H1 (cell line): ENCODE measurements around the gene LRRC15. TPM values are rescaled to one million over a fixed set of nuclear protein-coding genes. Genes with fewer than 3 reads are reported as not detected.

ENCODE experiments used
- CTCF ChIA-PET: fragments of 300-600 bp; sonication (Branson Sonifier 250); formaldehyde crosslinking; loops from one replicate; lab custom pipeline; 2021; ENCODE audit not compliant: partially characterized antibody; lab: Charles Lee
- POLR2A ChIA-PET: fragments of 300-600 bp; sonication (Branson Sonifier 250); formaldehyde crosslinking; loops from one replicate; lab custom pipeline; 2021; ENCODE audit warnings: inconsistent platforms; ENCODE audit not compliant: partially characterized antibody; lab: Charles Lee
- DNase-seq, 2 experiments: peaks; one replicate each; pipeline versions ENCODE4 v3.0.0 to v3.0.0-alpha.2; 2010 to 2022; ENCODE audit warnings: low spot score in 2 of 2, low read depth in 1 of 2, mixed read lengths in 1 of 2
- FAIRE-seq: peaks from 2 replicates; lab custom pipeline; 2011; peaks lifted over from hg19 to GRCh38; lab: Jason Lieb, UNC
- H2AFZ ChIP-seq: 2 replicates; pipeline ENCODE4 v1.8.1; 2012; ENCODE audit warnings: low read length, inconsistent platforms
- H2AK5ac ChIP-seq: 2 replicates; pipeline ENCODE4 v1.6.1; 2013; ENCODE audit warnings: low read depth, low read length
- H2BK120ac ChIP-seq: replicated peaks from 2 replicates; pipeline ENCODE3; 2013; ENCODE audit warnings: low read depth, low read length, inconsistent platforms
- H2BK12ac ChIP-seq: 2 replicates; pipeline ENCODE4 v1.6.1; 2013; ENCODE audit warnings: low read depth, low read length
- H2BK15ac ChIP-seq: 2 replicates; pipeline ENCODE4 v1.6.1; 2013; ENCODE audit warnings: low read length
- H2BK20ac ChIP-seq: 2 replicates; pipeline ENCODE4 v1.6.1; 2013; ENCODE audit warnings: low read length
- H2BK5ac ChIP-seq: 2 replicates; pipeline ENCODE4 v1.6.1; 2013; ENCODE audit warnings: low read depth, low read length
- H3K14ac ChIP-seq: 2 replicates; pipeline ENCODE4 v1.6.1; 2013; ENCODE audit warnings: inconsistent platforms; ENCODE audit not compliant: insufficient read length
- H3K18ac ChIP-seq: 2 replicates; pipeline ENCODE4 v1.6.1; 2013; ENCODE audit warnings: low read length; ENCODE audit errors: extremely low read depth
- H3K23ac ChIP-seq: 2 replicates; pipeline ENCODE4 v1.6.1; 2013; ENCODE audit warnings: inconsistent platforms; ENCODE audit not compliant: insufficient read length
- H3K23me2 ChIP-seq: 2 replicates; pipeline ENCODE4 v1.6.1; 2013; ENCODE audit warnings: low read depth, low read length
- H3K27ac ChIP-seq: 2 replicates; pipeline ENCODE4 v1.6.1; 2011; ENCODE audit warnings: low read depth, low read length, inconsistent platforms
- H3K27me3 ChIP-seq, 4 experiments: replicated peaks in 1 of 4; 1 replicate in 1 of 4; 2 replicates in 3 of 4; pipeline versions ENCODE4 v1.6.1 to v1.8.1; 2011 to 2013; ENCODE audit warnings: low read length in 3 of 4, mild to moderate bottlenecking in 3 of 4, inconsistent platforms in 2 of 4, mixed read lengths in 2 of 4, moderate library complexity in 1 of 4; ENCODE audit not compliant: control insufficient read depth in 3 of 4, insufficient read depth in 3 of 4; ENCODE audit errors: extremely low read depth in 1 of 4
- H3K36me3 ChIP-seq, 4 experiments: 2 replicates each; pipeline versions ENCODE4 v1.6.1 to v1.8.1; 2011 to 2013; ENCODE audit warnings: mild to moderate bottlenecking in 4 of 4, low read length in 3 of 4, moderate library complexity in 2 of 4, control low read depth in 1 of 4, inconsistent platforms in 1 of 4; ENCODE audit not compliant: insufficient read depth in 4 of 4, control insufficient read depth in 2 of 4
- H3K4ac ChIP-seq: replicated peaks from 2 replicates; pipeline ENCODE3; 2013; ENCODE audit warnings: low read length, low read depth, mixed read lengths, inconsistent platforms; ENCODE audit not compliant: insufficient read length
- H3K4me1 ChIP-seq, 4 experiments: replicated peaks in 1 of 4; 1 replicate in 1 of 4; 2 replicates in 3 of 4; pipeline versions ENCODE4 v1.6.1 to v1.8.1; 2011 to 2013; ENCODE audit warnings: low read length in 3 of 4, inconsistent platforms in 2 of 4, mixed read lengths in 1 of 4; ENCODE audit not compliant: insufficient read depth in 4 of 4, control insufficient read depth in 3 of 4
- H3K4me2 ChIP-seq, 2 experiments: 2 replicates each; pipeline versions ENCODE4 v1.6.1 to v1.8.1; 2011 to 2013; ENCODE audit warnings: low read depth in 2 of 2, low read length in 2 of 2, control low read depth in 1 of 2, inconsistent platforms in 1 of 2, mild to moderate bottlenecking in 1 of 2; ENCODE audit not compliant: insufficient read depth in 1 of 2
- H3K4me3 ChIP-seq, 4 experiments: fragments of 200-600, 300-600 bp in 1 of 4; sonication (generic), shearing (Covaris generic), sonication (Bioruptor Twin) in 1 of 4; 2 replicates each; pipeline versions ENCODE4 v1.5.1 to v1.8.1; 2011 to 2016; ENCODE audit warnings: low read length in 4 of 4, low read depth in 3 of 4, control low read depth in 2 of 4, inconsistent platforms in 2 of 4, mild to moderate bottlenecking in 2 of 4, mixed read lengths in 1 of 4, moderate library complexity in 1 of 4; ENCODE audit not compliant: insufficient read depth in 2 of 4; ENCODE audit errors: extremely low read depth in 1 of 4
- H3K56ac ChIP-seq: replicated peaks from 2 replicates; pipeline ENCODE3; 2013; ENCODE audit warnings: low read depth, mild to moderate bottlenecking, mixed read lengths, low read length, inconsistent platforms; ENCODE audit not compliant: insufficient read length
- H3K79me1 ChIP-seq: 2 replicates; pipeline ENCODE4 v1.6.1; 2013; ENCODE audit warnings: low read depth, low read length, control low read depth
- H3K79me2 ChIP-seq, 2 experiments: 2 replicates each; pipeline versions ENCODE4 v1.6.1 to v1.8.1; 2012 to 2013; ENCODE audit warnings: low read length in 2 of 2, mild to moderate bottlenecking in 2 of 2, inconsistent platforms in 1 of 2; ENCODE audit not compliant: insufficient read depth in 2 of 2, control insufficient read depth in 1 of 2
- H3K9ac ChIP-seq, 4 experiments: replicated peaks in 1 of 4; 1 replicate in 1 of 4; 2 replicates in 3 of 4; pipeline versions ENCODE4 v1.6.1 to v1.8.1; 2011 to 2013; ENCODE audit warnings: low read depth in 3 of 4, low read length in 3 of 4, control low read depth in 2 of 4, mild to moderate bottlenecking in 2 of 4, moderate library complexity in 2 of 4, inconsistent platforms in 1 of 4; ENCODE audit errors: extremely low read depth in 1 of 4
- H3K9me3 ChIP-seq, 2 experiments: 2 replicates each; pipeline versions ENCODE4 v1.6.1 to v1.8.1; 2012 to 2013; ENCODE audit warnings: mild to moderate bottlenecking in 2 of 2, moderate library complexity in 2 of 2, control low read depth in 1 of 2, inconsistent platforms in 1 of 2, low read depth in 1 of 2, low read length in 1 of 2, mixed read lengths in 1 of 2; ENCODE audit not compliant: insufficient read depth in 2 of 2
- H4K20me1 ChIP-seq, 2 experiments: replicated peaks in 1 of 2; 2 replicates each; pipeline versions ENCODE3 to v1.8.1; 2011 to 2013; ENCODE audit warnings: inconsistent platforms in 2 of 2, low read length in 2 of 2, mild to moderate bottlenecking in 1 of 2; ENCODE audit not compliant: insufficient read depth in 2 of 2, control insufficient read depth in 1 of 2
- H4K5ac ChIP-seq: 2 replicates; pipeline ENCODE4 v1.6.1; 2013; ENCODE audit warnings: low read length, low read depth, mixed read lengths, inconsistent platforms; ENCODE audit not compliant: insufficient read length
- H4K8ac ChIP-seq: 2 replicates; pipeline ENCODE4 v1.8.0; 2013; ENCODE audit warnings: mild to moderate bottlenecking, moderate library complexity, low read length, inconsistent platforms; ENCODE audit not compliant: insufficient read depth; ENCODE audit errors: extremely low read depth
- H4K91ac ChIP-seq: replicated peaks from 2 replicates; pipeline ENCODE3; 2013; ENCODE audit warnings: low read length, mixed read lengths, inconsistent platforms; ENCODE audit not compliant: insufficient read length
- ATF2 ChIP-seq: IDR thresholded peaks from 2 replicates; pipeline ENCODE4 v1.6.1; 2012; ENCODE audit warnings: low read length, inconsistent platforms
- CBX5 ChIP-seq: fragments of 300-800, 300-1000 bp; sonication (generic); IDR thresholded peaks from 2 replicates; pipeline ENCODE4 v1.7.1; 2016; ENCODE audit warnings: antibody characterized with exemption, low read length, low read depth
- CBX8 ChIP-seq: fragments of 300-800, 300-1000 bp; sonication (generic); IDR thresholded peaks from 2 replicates; pipeline ENCODE4 v1.7.1; 2016; ENCODE audit warnings: low read depth, low read length, borderline replicate concordance
- CEBPB ChIP-seq: IDR thresholded peaks from 2 replicates; pipeline ENCODE4 v1.6.1; 2012; ENCODE audit warnings: low read depth, low read length
- CTBP2 ChIP-seq: IDR thresholded peaks from 2 replicates; pipeline ENCODE4 v1.7.0; 2011; ENCODE audit warnings: borderline replicate concordance, mild to moderate bottlenecking, moderate library complexity, mixed read lengths, low read length; ENCODE audit not compliant: insufficient read depth, insufficient read length
- EGR1 ChIP-seq: IDR thresholded peaks from 2 replicates; pipeline ENCODE4 v1.6.1; 2011; ENCODE audit warnings: low read depth, low read length, borderline replicate concordance
- FOSL1 ChIP-seq: IDR thresholded peaks from 2 replicates; pipeline ENCODE4 v1.6.1; 2011; ENCODE audit warnings: mild to moderate bottlenecking, low read depth, low read length, moderate library complexity; ENCODE audit not compliant: insufficient read depth
- RFX5 ChIP-seq: IDR thresholded peaks from 2 replicates; pipeline ENCODE4 v1.6.1; 2011; ENCODE audit warnings: low read depth, low read length, improper control_type of control experiment, borderline replicate concordance
- RNF2 ChIP-seq: fragments of 200-900, 300-1000 bp; sonication (generic); IDR thresholded peaks from 2 replicates; pipeline ENCODE4 v1.7.1; 2016; ENCODE audit warnings: borderline replicate concordance, low read depth, mild to moderate bottlenecking, antibody characterized with exemption, low read length; ENCODE audit not compliant: poor library complexity, severe bottlenecking; ENCODE audit errors: missing control alignments
- SP4 ChIP-seq: IDR thresholded peaks from 2 replicates; pipeline ENCODE4 v1.6.1; 2012; ENCODE audit warnings: low read length, inconsistent platforms
- TCF12 ChIP-seq: IDR thresholded peaks from 2 replicates; pipeline ENCODE4 v1.6.1; 2011; ENCODE audit warnings: low read depth, mild to moderate bottlenecking, low read length
- ZNF274 ChIP-seq: IDR thresholded peaks from 2 replicates; pipeline ENCODE4 v1.7.0; 2012; ENCODE audit warnings: low read length, borderline replicate concordance; ENCODE audit errors: extremely low read depth
- WGBS, 2 experiments: shearing (Covaris generic) in 1 of 2; methylation state at CpG; one replicate each; pipeline versions ENCODE4 v1.1.6 to v1.1.7; 2013 to 2015; ENCODE audit warnings: low lambda C conversion rate in 2 of 2, mixed read lengths in 2 of 2, inconsistent platforms in 1 of 2, low coverage in 1 of 2, missing lambda C conversion rate in 1 of 2; ENCODE audit not compliant: insufficient replicate concordance in 2 of 2, insufficient coverage in 1 of 2, insufficient read length in 1 of 2; ENCODE audit errors: extremely low coverage in 1 of 2, missing lambda C conversion rate in 1 of 2; 5-methylcytosine and 5-hydroxymethylcytosine counted together
- polyA plus RNA-seq, 7 experiments: library from polyadenylated mRNA; depleted of rRNA in 3 of 7; stranded (reverse) in 5 of 7; unstranded in 2 of 7; fragments of >200 nt in 5 of 7; fragments of 200-250 nt in 2 of 7; gene quantifications; 1 replicate in 5 of 7; 2 replicates in 1 of 7; 4 replicates in 1 of 7; pipeline versions ENCODE4 v1.2.1 to v1.2.3, GENCODE V29; 2011 to 2013; ENCODE audit warnings: missing spikeins in 2 of 7, mixed read lengths in 2 of 7
- total RNA-seq: library from RNA; stranded (reverse); fragmentation: NEBNext Ultra II Directional; extraction: Animal tissue kit (Norgen Biotek cat#: 25700); gene quantifications from 2 replicates; pipeline ENCODE4 v1.2.1, GENCODE V29; 2021

The LRRC15 gene
- total and polyA plus RNA-seq, 2 of the 8 experiments (the other 6 are each of a cell fraction or from before 2014, with no cell fraction given), result 0.15 to 0.37 TPM

GRCh38 chr3:194355379-194355778 is 14.2 kb downstream of the LRRC15 start:
- no peaks in the 10 kb centered on the region; a peak in 1 of 7 replicates for H3K27me3 ChIP-seq
- no peak overlapping the region for H4K91ac ChIP-seq
- H2AK5ac ChIP-seq, result no peak overlapping the region
- H3K79me2 ChIP-seq, result no peaks in the 10 kb centered on the region
- no peak overlapping the region for H2BK20ac ChIP-seq
- DNase-seq (no peak), FAIRE-seq (no peak)
- 83% methylated on average over 6 of the region's 7 CpGs; no CpG with 5 or more reads in 1 of the 2 experiments for WGBS, 2 experiments
- H3K36me3 ChIP-seq, result no peaks in the 10 kb centered on the region
- H2BK5ac ChIP-seq, result no peak overlapping the region
- no peak overlapping the region for H4K5ac ChIP-seq
- no peak overlapping the region for H2AFZ ChIP-seq
- H3K9ac ChIP-seq, result no peak overlapping the region
- CTCF ChIA-PET, result interaction anchor here (0.8 to 18.9 kb wide), 7 partner anchors 15 to 143 kb away, joined by 3 to 344 read pairs (median 3); no protein-coding TSS in a partner anchor
- peaks cover 0 to 3% (median 0%) of the 10 kb centered on the region in 4 experiments; a peak in 1 of 7 replicates for H3K4me1 ChIP-seq
- H3K79me1 ChIP-seq, result no peaks in the 10 kb centered on the region
- no peak overlapping the region for H3K23ac ChIP-seq
- POLR2A ChIA-PET, result no interaction called here
- H3K27ac ChIP-seq, result no peak overlapping the region
- no peak overlapping the region for H3K4me2 ChIP-seq
- H2BK15ac ChIP-seq, result no peak overlapping the region
- no peak overlapping the region for H3K4ac ChIP-seq
- H3K23me2 ChIP-seq, result peaks cover 10% of the 10 kb centered on the region; the same call in 1 of the 2 replicates
- no peak overlapping the region for H3K56ac ChIP-seq
- H4K8ac ChIP-seq, result no peak overlapping the region
- no peaks in the 10 kb centered on the region; a peak in 1 of 4 replicates for H3K9me3 ChIP-seq
- H2BK12ac ChIP-seq, result no peak overlapping the region
- H3K18ac ChIP-seq, result no peak overlapping the region
- H3K4me3 ChIP-seq, result no peak overlapping the region
- H2BK120ac ChIP-seq, result no peak overlapping the region
- no peak overlapping the region for H3K14ac ChIP-seq
- peaks cover 0 to 5% of the 10 kb centered on the region in 2 experiments for H4K20me1 ChIP-seq
- TF ChIP-seq CTBP2, result no peak
- no peak for TF ChIP-seq FOSL1
- no peak for TF ChIP-seq RNF2
- TF ChIP-seq RFX5, result no peak
- no peak for TF ChIP-seq TCF12
- TF ChIP-seq ATF2, result no peak
- TF ChIP-seq CEBPB, result no peak
- TF ChIP-seq SP4, result no peak
- TF ChIP-seq CBX8, result no peak
- TF ChIP-seq ZNF274, result no peak
- TF ChIP-seq EGR1, result no peak
- no peak for TF ChIP-seq CBX5
